ENCODE results near the gene DUSP8.

DNA sequence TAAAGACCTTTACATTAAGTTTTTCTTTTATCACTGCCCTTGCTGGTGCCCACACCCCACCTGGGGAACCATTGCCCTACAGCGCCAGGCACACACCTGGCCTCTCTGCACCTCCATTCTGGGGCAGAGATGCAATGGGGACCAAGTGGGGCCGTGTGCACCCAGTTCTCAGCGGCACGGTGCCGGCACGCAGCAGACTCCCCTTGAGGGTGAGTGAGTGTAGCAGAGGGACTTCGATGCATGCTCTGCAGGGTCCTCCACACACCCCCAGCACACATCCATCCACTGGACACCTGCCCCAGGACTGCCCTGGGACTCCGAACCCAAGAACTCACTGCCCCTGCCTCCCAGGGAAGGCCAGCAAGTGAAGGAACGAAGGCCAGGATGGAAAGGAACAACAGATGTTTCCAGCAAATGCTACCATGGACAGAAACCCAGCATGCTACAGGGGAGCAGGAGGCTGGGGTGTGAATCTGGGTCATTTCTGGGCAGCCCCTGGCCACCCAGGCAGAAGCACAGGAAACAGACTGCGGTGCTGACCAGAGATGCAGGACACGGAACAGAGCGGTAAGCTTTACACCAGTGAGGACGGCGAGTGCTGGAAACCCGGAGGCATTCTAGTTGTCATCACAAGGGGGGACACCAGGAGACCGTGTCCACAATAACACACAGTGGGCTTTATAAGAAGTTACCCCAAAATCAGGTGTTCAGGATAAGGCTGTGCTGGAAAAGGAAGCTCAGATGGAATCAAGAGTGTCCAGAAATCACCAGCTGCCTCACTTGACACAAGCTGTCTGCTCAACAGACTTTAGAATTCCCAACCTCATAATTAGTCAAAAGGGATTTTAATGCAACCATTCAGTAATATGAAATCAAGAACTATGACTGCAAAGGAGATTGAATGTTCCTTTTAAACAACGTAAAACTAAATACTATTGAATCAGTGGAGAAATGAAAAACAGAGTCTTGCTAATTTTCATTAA is 52.8 kb downstream of the DUSP8 start:
- TF ChIP-seq POLR2A (IDR thresholded peaks at IDR 0.05; ENCODE audit: low read depth, low read length) = no peak
- no peak for TF ChIP-seq POLR2AphosphoS5 (IDR thresholded peaks at IDR 0.05; ENCODE audit: low read depth, low read length)

Measured in GM12892 (cell line).